H7 (cell line): ENCODE results near the gene HELB. TPM values are rescaled to one million over a fixed set of nuclear protein-coding genes. Genes with fewer than 3 reads are reported as not detected.

Experiments
- DNase-seq: peaks from one replicate; pipeline ENCODE4 v3.0.0; 2012
- H3K27me3 ChIP-seq: 2 replicates; pipeline ENCODE4 v1.6.0; 2011; ENCODE audit warnings: mild to moderate bottlenecking, low read length; ENCODE audit not compliant: control insufficient read depth, insufficient read depth
- H3K36me3 ChIP-seq: replicated peaks from 2 replicates; pipeline ENCODE4 v1.5.1; 2011; ENCODE audit warnings: low read length; ENCODE audit not compliant: control insufficient read depth, insufficient read depth
- H3K4me3 ChIP-seq: 2 replicates; pipeline ENCODE4 v1.5.1; 2011; ENCODE audit warnings: low read depth, mild to moderate bottlenecking, control low read depth, low read length, moderate library complexity; ENCODE audit not compliant: insufficient read depth
- total RNA-seq: library from RNA; depleted of rRNA; stranded (reverse); fragments of >200 nt; shearing (Covaris generic); gene quantifications from 2 replicates; pipeline ENCODE4 v1.2.3, GENCODE V29; 2014; rRNA removed

The HELB gene
- total RNA-seq, 1 experiment from 2014 or later = 3.5 TPM

- DNase-seq = no peak
- no peaks in the 10 kb centered on the region for H3K36me3 ChIP-seq
- no peak overlapping the region for H3K4me3 ChIP-seq
- H3K27me3 ChIP-seq = no peaks in the 10 kb centered on the region
These were observed 59.4 kb downstream of the HELB start for GRCh38 chr12:66361703-66362102.

GRCh38 chr12:66365718-66366490 is 63.6 kb downstream of the HELB start:
- DNase-seq = no peak
- H3K27me3 ChIP-seq = no peaks in the 10 kb centered on the region
- H3K36me3 ChIP-seq = no peaks in the 10 kb centered on the region
- no peak overlapping the region for H3K4me3 ChIP-seq

GRCh38 chr12:66367015-66367667 is 64.8 kb downstream of the HELB start:
- Histone ChIP-seq H3K4me3 (no peak overlapping the region), H3K36me3 (no peaks in the 10 kb centered on the region), H3K27me3 (no peaks in the 10 kb centered on the region)
- DNase-seq = no peak

- H3K36me3 ChIP-seq = no peaks in the 10 kb centered on the region
- DNase-seq = no peak
- H3K4me3 ChIP-seq = no peak overlapping the region
- H3K27me3 ChIP-seq = no peaks in the 10 kb centered on the region
These were observed 69.7 kb downstream of the HELB start for GRCh38 chr12:66371982-66372381.

GRCh38 chr12:66375560-66375959 is 73.3 kb downstream of the HELB start:
- Histone ChIP-seq H3K4me3 (no peak overlapping the region), H3K27me3 (no peaks in the 10 kb centered on the region), H3K36me3 (no peaks in the 10 kb centered on the region)
- DNase-seq = no peak

GRCh38 chr12:66379616-66380015 is 77.3 kb downstream of the HELB start:
- no peak overlapping the region for H3K4me3 ChIP-seq
- H3K27me3 ChIP-seq = no peaks in the 10 kb centered on the region
- H3K36me3 ChIP-seq = no peaks in the 10 kb centered on the region
- no peak for DNase-seq

GRCh38 chr12:66380769-66381535 is 78.7 kb downstream of the HELB start:
- Histone ChIP-seq H3K36me3 (no peaks in the 10 kb centered on the region), H3K4me3 (no peak overlapping the region), H3K27me3 (no peaks in the 10 kb centered on the region)
- DNase-seq = no peak

GRCh38 chr12:66387117-66387516 is 84.8 kb downstream of the HELB start:
- no peak overlapping the region for H3K4me3 ChIP-seq
- DNase-seq = no peak
- H3K27me3 ChIP-seq = no peaks in the 10 kb centered on the region
- no peaks in the 10 kb centered on the region for H3K36me3 ChIP-seq

Other genes starting within 250 kb of the HELB start
- gene LLPH, start 171.7 kb upstream of the HELB start, total RNA-seq = 4.4 and 8.5 TPM in 2 replicates
- gene TMBIM4, start 132.5 kb upstream of the HELB start, total RNA-seq = 0.07 TPM in 1 of 2 replicates, not detected in the other
- gene IRAK3, start 113.3 kb upstream of the HELB start, total RNA-seq = 0.28 and 0.41 TPM in 2 replicates